ENCODE results near the gene SCMH1.

- TF ChIP-seq POLR2A (IDR thresholded peaks at IDR 0.05; ENCODE audit: low read depth, low read length) = no peak
- TF ChIP-seq, protein P1, sequence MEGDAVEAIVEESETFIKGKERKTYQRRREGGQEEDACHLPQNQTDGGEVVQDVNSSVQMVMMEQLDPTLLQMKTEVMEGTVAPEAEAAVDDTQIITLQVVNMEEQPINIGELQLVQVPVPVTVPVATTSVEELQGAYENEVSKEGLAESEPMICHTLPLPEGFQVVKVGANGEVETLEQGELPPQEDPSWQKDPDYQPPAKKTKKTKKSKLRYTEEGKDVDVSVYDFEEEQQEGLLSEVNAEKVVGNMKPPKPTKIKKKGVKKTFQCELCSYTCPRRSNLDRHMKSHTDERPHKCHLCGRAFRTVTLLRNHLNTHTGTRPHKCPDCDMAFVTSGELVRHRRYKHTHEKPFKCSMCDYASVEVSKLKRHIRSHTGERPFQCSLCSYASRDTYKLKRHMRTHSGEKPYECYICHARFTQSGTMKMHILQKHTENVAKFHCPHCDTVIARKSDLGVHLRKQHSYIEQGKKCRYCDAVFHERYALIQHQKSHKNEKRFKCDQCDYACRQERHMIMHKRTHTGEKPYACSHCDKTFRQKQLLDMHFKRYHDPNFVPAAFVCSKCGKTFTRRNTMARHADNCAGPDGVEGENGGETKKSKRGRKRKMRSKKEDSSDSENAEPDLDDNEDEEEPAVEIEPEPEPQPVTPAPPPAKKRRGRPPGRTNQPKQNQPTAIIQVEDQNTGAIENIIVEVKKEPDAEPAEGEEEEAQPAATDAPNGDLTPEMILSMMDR (IDR thresholded peaks at IDR 0.05; ENCODE audit: extremely low read depth in 1 of 2, insufficient read depth in 1 of 2, low read depth in 1 of 2, low read length in 2 of 2) = no peak
- no peak for TF ChIP-seq MYC (IDR thresholded peaks at IDR 0.05; ENCODE audit: low read depth, low read length)
- no peak for TF ChIP-seq POLR2AphosphoS5 (IDR thresholded peaks at IDR 0.05; ENCODE audit: insufficient read depth, low read depth, low read length)
- TF ChIP-seq EZH2 (IDR thresholded peaks at IDR 0.05; ENCODE audit: borderline replicate concordance, low read depth, low read length, severe bottlenecking) = no peak
- no peak for TF ChIP-seq FOS (IDR thresholded peaks at IDR 0.05; ENCODE audit: borderline replicate concordance, insufficient read depth, low read length)
- no peak for TF ChIP-seq JUN (IDR thresholded peaks at IDR 0.05; ENCODE audit: borderline replicate concordance, insufficient read depth, insufficient read length, low read depth)
- TF ChIP-seq, protein P2, sequence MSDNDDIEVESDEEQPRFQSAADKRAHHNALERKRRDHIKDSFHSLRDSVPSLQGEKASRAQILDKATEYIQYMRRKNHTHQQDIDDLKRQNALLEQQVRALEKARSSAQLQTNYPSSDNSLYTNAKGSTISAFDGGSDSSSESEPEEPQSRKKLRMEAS (IDR thresholded peaks at IDR 0.05; ENCODE audit: insufficient read depth, insufficient read length) = no peak
- no peak for TF ChIP-seq GATA2 (IDR thresholded peaks at IDR 0.05; ENCODE audit: insufficient read depth, insufficient read length, low read depth, low read length)
Measured at GRCh38 chr1:41218152-41218551, 24.0 kb downstream of the SCMH1 start.

All from endothelial cell of umbilical vein (primary cell).